K562 (cell line): Measurements from ENCODE around the gene SLFN14. TPM values are rescaled to one million over a fixed set of nuclear protein-coding genes. Genes with fewer than 3 reads are reported as not detected.

ENCODE experiments used
- ATAC-seq: fragments of 200-7000 bp; cut with Tn5 transposase; 3 replicates; pipeline ENCODE4 v1.9.1; 2020; ENCODE audit warnings: moderate library complexity
- BruUV-seq: library from RNA; stranded (reverse); fragments of 400-500 nt; replicated peaks from 2 replicates; lab custom pipeline; 2021; lab: Mats Ljungman, UMichigan
- CTCF ChIA-PET: fragments of 300-600 bp; formaldehyde crosslinking; extraction: SDS; loops from one replicate; lab custom pipeline; 2021; ENCODE audit warnings: low intra/inter-chr PET ratio; lab: Yijun Ruan, JAX
- POLR2A ChIA-PET: fragments of 300-600, 350-650 bp; sonication (Branson Sonifier 250); formaldehyde crosslinking; extraction: SDS; loops from one replicate; lab custom pipeline; 2021; ENCODE audit warnings: antibody characterized with exemption, inconsistent platforms; lab: Yijun Ruan, JAX
- DNase-seq, 4 experiments: peaks; one replicate each; pipeline versions ENCODE4 v3.0.0 to v3.0.0-alpha.2; 2011 to 2018; ENCODE audit warnings: low spot score in 3 of 4, mixed read lengths in 3 of 4; ENCODE audit errors: extremely low read depth in 1 of 4
- FAIRE-seq: peaks from 2 replicates; lab custom pipeline; 2011; peaks lifted over from hg19 to GRCh38; lab: Jason Lieb, UNC
- H2AFZ ChIP-seq: 2 replicates; pipeline ENCODE4 v1.6.0; 2011; ENCODE audit warnings: low read depth, low read length, control low read depth, inconsistent platforms
- H3K27ac ChIP-seq: fragments of 200-600 bp; 3 replicates; pipeline ENCODE4 v1.8.0; 2011; ENCODE audit warnings: low read depth, mild to moderate bottlenecking, control low read depth, inconsistent platforms, low read length, moderate library complexity, mixed read lengths; ENCODE audit errors: extremely low read depth
- H3K27me3 ChIP-seq, 2 experiments: fragments of 300-600 bp in 1 of 2; 2 replicates in 1 of 2; 3 replicates in 1 of 2; pipeline versions ENCODE4 v1.6.0 to v1.8.0; 2011; ENCODE audit warnings: inconsistent platforms in 2 of 2, low read length in 2 of 2, mild to moderate bottlenecking in 1 of 2, mixed read lengths in 1 of 2, moderate library complexity in 1 of 2; ENCODE audit not compliant: control insufficient read depth in 2 of 2, insufficient read depth in 2 of 2
- H3K36me3 ChIP-seq: fragments of 300-600 bp; 3 replicates; pipeline ENCODE4 v1.8.0; 2011; ENCODE audit warnings: mild to moderate bottlenecking, low read length, inconsistent platforms; ENCODE audit not compliant: control insufficient read depth, insufficient read depth
- H3K4me1 ChIP-seq, 2 experiments: fragments of 200-600 bp in 1 of 2; replicated peaks in 1 of 2; 2 replicates in 1 of 2; 3 replicates in 1 of 2; pipeline versions ENCODE4 v1.5.1 to v1.8.0; 2011; ENCODE audit warnings: inconsistent platforms in 2 of 2, low read length in 2 of 2, mild to moderate bottlenecking in 1 of 2, mixed read lengths in 1 of 2, moderate library complexity in 1 of 2; ENCODE audit not compliant: control insufficient read depth in 2 of 2, insufficient read depth in 2 of 2
- H3K4me2 ChIP-seq: 2 replicates; pipeline ENCODE4 v1.6.1; 2011; ENCODE audit warnings: low read length, control low read depth, inconsistent platforms, mixed read lengths; ENCODE audit not compliant: insufficient read depth
- H3K4me3 ChIP-seq: fragments of 200-600 bp; sonication (generic), shearing (Covaris generic); 2 replicates; pipeline ENCODE4 v1.5.1; 2016; ENCODE audit warnings: control low read depth, inconsistent platforms
- H3K79me2 ChIP-seq: fragments of 200-600 bp; 3 replicates; pipeline ENCODE4 v1.8.0; 2011; ENCODE audit warnings: low read length, inconsistent platforms; ENCODE audit not compliant: control insufficient read depth, insufficient read depth
- H3K9ac ChIP-seq, 2 experiments: 2 replicates each; pipeline versions ENCODE4 v1.6.0 to v1.6.1; 2011; ENCODE audit warnings: low read depth in 2 of 2, low read length in 2 of 2, control low read depth in 1 of 2, inconsistent platforms in 1 of 2, mild to moderate bottlenecking in 1 of 2, mixed read lengths in 1 of 2; ENCODE audit not compliant: insufficient read depth in 1 of 2
- H3K9me1 ChIP-seq: one replicate; pipeline ENCODE4 v1.6.0; 2011; ENCODE audit warnings: inconsistent platforms, mild to moderate bottlenecking, low read length, moderate library complexity; ENCODE audit not compliant: control insufficient read depth, insufficient read depth
- H3K9me3 ChIP-seq: replicated peaks from 2 replicates; pipeline ENCODE4 v1.5.1; 2011; ENCODE audit warnings: low read depth, low read length, inconsistent platforms; ENCODE audit not compliant: control insufficient read depth, insufficient read depth
- H4K20me1 ChIP-seq: replicated peaks from 2 replicates; pipeline ENCODE4 v1.6.1; 2011; ENCODE audit warnings: low read length, inconsistent platforms, mixed read lengths; ENCODE audit not compliant: control insufficient read depth, insufficient read depth
- ARID2 ChIP-seq: fragments of 450-650 bp; IDR thresholded peaks from 2 replicates; pipeline ENCODE4 v1.6.1; 2017; ENCODE audit warnings: antibody characterized with exemption, mild to moderate bottlenecking
- ATF3 ChIP-seq, 2 experiments: fragments of 450-650 bp in 1 of 2; sonication (generic) in 1 of 2; formaldehyde crosslinking in 1 of 2; IDR thresholded peaks in 1 of 2; conservative IDR thresholded peaks in 1 of 2; 2 replicates each; pipeline versions ENCODE4 v1.6.1 to v1.8.1; 2016 to 2023; ENCODE audit warnings: mild to moderate bottlenecking in 2 of 2, moderate library complexity in 2 of 2, inconsistent platforms in 1 of 2, missing genetic modification reagents in 1 of 2
- HDAC1 ChIP-seq, 2 experiments: fragments of 450-650 bp; IDR thresholded peaks; 2 replicates each; pipeline ENCODE4 v1.6.1; 2016 to 2017; ENCODE audit warnings: inconsistent platforms in 1 of 2, mild to moderate bottlenecking in 1 of 2, moderate library complexity in 1 of 2
- LARP7 ChIP-seq: fragments of 450-650 bp; IDR thresholded peaks from 2 replicates; pipeline ENCODE4 v1.6.1; 2016
- MCM7 ChIP-seq, 2 experiments: fragments of 450-650 bp; IDR thresholded peaks; 2 replicates each; pipeline ENCODE4 v1.6.1; 2016 to 2018
- MIER1 ChIP-seq: fragments of 450-650 bp; IDR thresholded peaks from 2 replicates; pipeline ENCODE4 v1.6.1; 2016; ENCODE audit warnings: antibody characterized with exemption, mild to moderate bottlenecking, low read depth
- NR4A1 ChIP-seq, 2 experiments: fragments of 250-450 bp in 1 of 2; fragments of 450-650 bp in 1 of 2; sonication (Bioruptor Pico) in 1 of 2; IDR thresholded peaks; 2 replicates each; pipeline versions ENCODE4 v1.4.0 to v1.6.1; 2016 to 2020; ENCODE audit warnings: mild to moderate bottlenecking in 2 of 2, missing compliant biosample characterization in 1 of 2, missing genetic modification characterization in 1 of 2, moderate library complexity in 1 of 2
- PKNOX1 ChIP-seq: fragments of 450-650 bp; IDR thresholded peaks from 2 replicates; pipeline ENCODE4 v1.6.1; 2016
- PRPF4 ChIP-seq: fragments of 200-400 bp; formaldehyde crosslinking; IDR thresholded peaks from one replicate; pipeline ENCODE4 v1.6.1; 2017; ENCODE audit warnings: low read length, low read depth, mild to moderate bottlenecking; ENCODE audit not compliant: insufficient read depth, poor library complexity, severe bottlenecking
- SMARCA5 ChIP-seq: fragments of 450-650 bp; IDR thresholded peaks from 2 replicates; pipeline ENCODE4 v1.6.1; 2016
- TCFL5 ChIP-seq: fragments of 250-450 bp; sonication (Bioruptor Pico); conservative IDR thresholded peaks from 2 replicates; pipeline ENCODE4 v1.6.1; 2021; ENCODE audit warnings: mild to moderate bottlenecking, moderate library complexity, matching md5 sums
- THAP12 ChIP-seq: fragments of 250-450 bp; sonication (Bioruptor Pico); IDR thresholded peaks from 2 replicates; pipeline ENCODE4 v1.9.0; 2021; ENCODE audit warnings: mild to moderate bottlenecking, inconsistent platforms
- TRIM25 ChIP-seq: fragments of 450-650 bp; IDR thresholded peaks from 2 replicates; pipeline ENCODE4 v1.7.0; 2016; ENCODE audit warnings: borderline replicate concordance
- ZNF175 ChIP-seq: fragments of 200-800 bp; sonication (Bioruptor generic); IDR thresholded peaks from 2 replicates; pipeline ENCODE4 v1.6.1; 2016; ENCODE audit warnings: low read depth, mild to moderate bottlenecking, missing genetic modification characterization, missing compliant biosample characterization
- ZNF253 ChIP-seq: fragments of 250-450 bp; sonication (Bioruptor Pico); conservative IDR thresholded peaks from 2 replicates; pipeline ENCODE4 v1.6.1; 2021; ENCODE audit warnings: mild to moderate bottlenecking
- ZNF780A ChIP-seq: fragments of 250-450 bp; sonication (Bioruptor Pico); IDR thresholded peaks from 2 replicates; pipeline ENCODE4 v1.5.0; 2021; ENCODE audit warnings: mild to moderate bottlenecking
- WGBS: fragments of 100-300 bp; shearing (Covaris generic); methylation state at CpG from one replicate; pipeline ENCODE4 v1.1.6; 2016; ENCODE audit warnings: low coverage, mixed read lengths; ENCODE audit not compliant: insufficient coverage; ENCODE audit errors: missing lambda C conversion rate; 5-methylcytosine and 5-hydroxymethylcytosine counted together
- in situ Hi-C: fragments of 300-500 bp; cut with MboI; formaldehyde crosslinking; loops from 4 replicates; pipeline ENCODE4 v1.15.0; 2018; ENCODE audit warnings: inconsistent platforms, mixed read lengths
- intact Hi-C: fragments of 100-400 bp; cut with micrococcal nuclease; formaldehyde crosslinking; loops from 2 replicates; pipeline ENCODE4 v1.14.2; 2022
- polyA plus RNA-seq, 8 experiments: library from polyadenylated mRNA; depleted of rRNA in 4 of 8; stranded (reverse) in 5 of 8; unstranded in 3 of 8; fragments of >200 nt; fragmentation: Nextera tagmentation in 2 of 8; fragmentation: Illumina TruSeq in 1 of 8; extraction: Ambion mirVana in 2 of 8; extraction: Trizol in 1 of 8; gene quantifications; 2 replicates each; pipeline versions ENCODE4 v1.2.1 to v1.2.3, GENCODE V29; 2011 to 2014; ENCODE audit warnings: inconsistent platforms in 1 of 8, missing spikeins in 1 of 8
- total RNA-seq, 7 experiments: library from RNA; depleted of rRNA in 6 of 7; stranded (reverse); fragments of >200 nt in 6 of 7; fragmentation: Illumina TruSeq in 2 of 7; extraction: Trizol in 2 of 7; gene quantifications; 2 replicates each; pipeline versions ENCODE4 v1.2.1 to v1.2.3, GENCODE V29; 2011 to 2021; ENCODE audit warnings: low replicate concordance in 1 of 7

Gene SLFN14
- total and polyA plus RNA-seq, 9 of the 15 experiments (the other 6 are each of a cell fraction or from before 2014, with no cell fraction given), result 1.3 to 4.3 (median 3.1) TPM

GRCh38 chr17:35566968-35567367 is 6.3 kb upstream of the SLFN14 start:
- Histone ChIP-seq H3K4me3 (peak overlapping the region; percentile 93), H4K20me1 (no peaks in the 10 kb centered on the region), H3K36me3 (peaks cover 20% of the 10 kb centered on the region; the same call in 2 of the 3 replicates), H3K4me2 (peak overlapping the region; percentile 97), H3K79me2 (peaks cover 46% of the 10 kb centered on the region), H3K9ac (peak overlapping the region; percentile 89 to 93), H3K4me1 (peaks cover 22 to 44% of the 10 kb centered on the region in 2 experiments), H3K27me3 (no peaks in the 10 kb centered on the region), H3K27ac (peak overlapping the region; percentile 96), H2AFZ (peak overlapping the region; percentile 9; the same call in 1 of the 2 replicates), H3K9me3 (no peaks in the 10 kb centered on the region), H3K9me1 (no peaks in the 10 kb centered on the region)
- intact Hi-C loops, result loop anchor here (5.0 kb wide), 1 partner anchor 240 kb away; the partner anchor contains the start of gene TAF15
- ATAC-seq, result no peak
- TSS peak; percentile 77 for BruUV-seq
- POLR2A ChIA-PET, result interaction anchor here (1.5 to 8.6 kb wide), 3 partner anchors 11 to 20 kb away, joined by 4 to 122 read pairs (median 7); partner anchors contain the start of genes AP2B1 and PEX12
- FAIRE-seq, result no peak
- CTCF ChIA-PET, result no interaction called here
- no peak for DNase-seq
- in situ Hi-C loops, result no loop called here
- 14% methylated on average over 11 of the region's 11 CpGs for WGBS
- TF ChIP-seq ATF3 (IDR thresholded peaks at IDR 0.05) (no peak), ATF3 (CRISPR knock-in tag; conservative IDR thresholded peaks at IDR 0.05) (0 out of 2 replicates have a peak, but pooled peaks have one; percentile 32), SMARCA5 (peak; percentile 56; the same call in 1 of the 2 replicates), ZNF780A (CRISPR knock-in tag) (no peak), PKNOX1 (peak; percentile 65), TRIM25 (peak; percentile 55; the same call in 1 of the 2 replicates), NR4A1 (CRISPR knock-in tag; IDR thresholded peaks at IDR 0.05) (no peak), NR4A1 (tag; IDR thresholded peaks at IDR 0.05) (0 out of 2 replicates have a peak, but pooled peaks have one; percentile 56), THAP12 (0 out of 2 replicates have a peak, but pooled peaks have one; percentile 8), LARP7 (0 out of 2 replicates have a peak, but pooled peaks have one; percentile 12), HDAC1 (IDR thresholded peaks at IDR 0.05) (peak in 1 of 2 experiments; percentile 51; a peak in 2 of 4 replicates), MCM7 (IDR thresholded peaks at IDR 0.05) (no peak), ZNF253 (no peak), PRPF4 (no peak), ARID2 (0 out of 2 replicates have a peak, but pooled peaks have one; percentile 36), MIER1 (no peak), ZNF175 (CRISPR knock-in tag) (0 out of 2 replicates have a peak, but pooled peaks have one; percentile 52), TCFL5 (CRISPR knock-in tag) (no peak)
